GM21447 (cell line): Measurements from ENCODE around the gene SLFN12.
"Not testable (repeated sequence)": the region's sequence is repeated elsewhere in the genome, so short reads cannot be mapped to it uniquely, and the experiment has no call there.

Experiments
- ATAC-seq: cut with Tn5 transposase; IDR thresholded peaks from one replicate; pipeline ENCODE4 v1.9.1; 2021; ENCODE audit not compliant: unreplicated experiment

SLFN12 gene

GRCh38 chr17:35432176-35433074, at the start of gene SLFN12:
Gene SLFN12, minus strand, starts transcription at chr17:35432500. Its CDS starts 9,472 bp downstream, at chr17:35423028.
- peak; percentile 81 for ATAC-seq

- no peak for ATAC-seq
These were observed 47.0 kb upstream of the SLFN12 start for GRCh38 chr17:35479271-35479670.

- no peak for ATAC-seq
These were observed 44.9 kb upstream of the SLFN12 start for GRCh38 chr17:35477248-35477647.

- no peak for ATAC-seq
These were observed 44.1 kb upstream of the SLFN12 start for GRCh38 chr17:35476283-35476820.

GRCh38 chr17:35468475-35468874, 36.2 kb upstream of the SLFN12 start:
- no peak for ATAC-seq

- no peak for ATAC-seq
These were observed 35.5 kb upstream of the SLFN12 start for GRCh38 chr17:35467824-35468223.

GRCh38 chr17:35460354-35460851, 28.1 kb upstream of the SLFN12 start:
- peak; percentile 80 for ATAC-seq

- not testable (repeated sequence) for ATAC-seq
These were observed 21.7 kb upstream of the SLFN12 start for GRCh38 chr17:35454035-35454434.

- no peak for ATAC-seq
These were observed 20.9 kb upstream of the SLFN12 start for GRCh38 chr17:35453171-35453570.

GRCh38 chr17:35449371-35449931, 17.2 kb upstream of the SLFN12 start:
- no peak for ATAC-seq

GRCh38 chr17:35448899-35449227, 16.6 kb upstream of the SLFN12 start:
- peak; percentile 4 for ATAC-seq

- peak; percentile 73 for ATAC-seq
These were observed 16.1 kb upstream of the SLFN12 start, which contains the start of gene SLFN13 for GRCh38 chr17:35448214-35448898. Gene SLFN13, minus strand, starts transcription at chr17:35448766. Its CDS starts 3,086 bp downstream, at chr17:35445680.

- ATAC-seq = no peak
These were observed 15.2 kb upstream of the SLFN12 start for GRCh38 chr17:35447499-35447898.

GRCh38 chr17:35438433-35438832, 6.1 kb upstream of the SLFN12 start:
- ATAC-seq = no peak

GRCh38 chr17:35433075-35433894, 985 bp upstream of the SLFN12 start:
- ATAC-seq = no peak

- ATAC-seq = no peak
These were observed 2.6 kb downstream of the SLFN12 start for GRCh38 chr17:35429702-35430101.

GRCh38 chr17:35428229-35428628, 4.1 kb downstream of the SLFN12 start:
- ATAC-seq = no peak

- no peak for ATAC-seq
These were observed 8.5 kb downstream of the SLFN12 start for GRCh38 chr17:35423761-35424160.

GRCh38 chr17:35421069-35421468, 11.2 kb downstream of the SLFN12 start:
- ATAC-seq = not testable (repeated sequence)

GRCh38 chr17:35416659-35417058, 15.6 kb downstream of the SLFN12 start:
- no peak for ATAC-seq
